GM23338 (cell line): ENCODE data around the gene SHROOM2. TPM values are rescaled to one million over a fixed set of nuclear protein-coding genes. Genes with fewer than 3 reads are reported as not detected.

Source experiments
- ATAC-seq: fragments of 200-7000 bp; cut with Tn5 transposase; 3 replicates; pipeline ENCODE4 v1.9.1; 2020
- DNase-seq: peaks from one replicate; pipeline ENCODE4 v3.0.0-alpha.2; 2015; ENCODE audit warnings: low spot score
- H2AFZ ChIP-seq: fragments of 200-600 bp; sonication (generic); 2 replicates; pipeline ENCODE4 v1.8.0; 2016; ENCODE audit warnings: antibody characterized with exemption, mild to moderate bottlenecking, moderate library complexity
- H3F3A ChIP-seq: fragments of 200-600 bp; sonication (generic); replicated peaks from 2 replicates; pipeline ENCODE4 v1.8.0; 2017; ENCODE audit warnings: antibody characterized with exemption, mixed run types, low read depth
- H3K27ac ChIP-seq: fragments of 200-600 bp; sonication (generic); 2 replicates; pipeline ENCODE4 v1.6.1; 2016; ENCODE audit warnings: low read depth
- H3K27me3 ChIP-seq: fragments of 200-600 bp; sonication (generic); 2 replicates; pipeline ENCODE4 v1.8.0; 2016; ENCODE audit warnings: mild to moderate bottlenecking, mixed run types, moderate library complexity; ENCODE audit not compliant: insufficient read depth
- H3K36me3 ChIP-seq: fragments of 200-600 bp; sonication (generic); 2 replicates; pipeline ENCODE4 v1.8.0; 2016; ENCODE audit warnings: mild to moderate bottlenecking; ENCODE audit not compliant: insufficient read depth
- H3K4me1 ChIP-seq: fragments of 200-600 bp; sonication (generic); 2 replicates; pipeline ENCODE4 v1.8.0; 2016; ENCODE audit warnings: mild to moderate bottlenecking, moderate library complexity; ENCODE audit not compliant: insufficient read depth
- H3K4me2 ChIP-seq: fragments of 200-600 bp; sonication (generic); 2 replicates; pipeline ENCODE4 v1.7.1; 2017; ENCODE audit warnings: mixed run types
- H3K4me3 ChIP-seq: fragments of 200-600 bp; sonication (generic); 2 replicates; pipeline ENCODE4 v1.6.1; 2016; ENCODE audit warnings: mixed run types
- H3K79me2 ChIP-seq: fragments of 200-600 bp; sonication (generic); replicated peaks from 2 replicates; pipeline ENCODE4 v1.8.0; 2017; ENCODE audit warnings: mild to moderate bottlenecking; ENCODE audit not compliant: insufficient read depth
- H3K9me2 ChIP-seq: fragments of 200-600 bp; sonication (generic); 2 replicates; pipeline ENCODE4 v1.8.0; 2017; ENCODE audit not compliant: insufficient read depth
- H4K20me1 ChIP-seq: fragments of 200-600 bp; sonication (generic); replicated peaks from 2 replicates; pipeline ENCODE4 v1.8.0; 2017; ENCODE audit warnings: mild to moderate bottlenecking; ENCODE audit not compliant: insufficient read depth
- H3K27ac Mint-ChIP-seq: 2 replicates; pipeline ENCODE4 v1.8.0; 2020; ENCODE audit warnings: inconsistent platforms, mild to moderate bottlenecking, moderate library complexity, mixed read lengths
- H3K27me3 Mint-ChIP-seq: 3 replicates; pipeline ENCODE4 v1.8.0; 2022; ENCODE audit warnings: low read depth, mild to moderate bottlenecking, moderate library complexity, mixed read lengths, inconsistent platforms; ENCODE audit not compliant: insufficient read depth, poor library complexity
- H3K36me3 Mint-ChIP-seq: 3 replicates; pipeline ENCODE4 v1.8.0; 2021; ENCODE audit warnings: low read depth, mild to moderate bottlenecking, inconsistent platforms, moderate library complexity, mixed read lengths
- H3K4me1 Mint-ChIP-seq: 3 replicates; pipeline ENCODE4 v1.8.0; 2020; ENCODE audit warnings: mild to moderate bottlenecking, inconsistent platforms, mixed read lengths
- H3K4me3 Mint-ChIP-seq: 3 replicates; pipeline ENCODE4 v1.8.0; 2021; ENCODE audit warnings: moderate library complexity, mild to moderate bottlenecking, inconsistent platforms, mixed read lengths
- H3K9me3 Mint-ChIP-seq: 3 replicates; pipeline ENCODE4 v1.8.0; 2020; ENCODE audit warnings: moderate library complexity, mild to moderate bottlenecking, inconsistent platforms, mixed read lengths
- CREB1 ChIP-seq: fragments of 250-450 bp; sonication (Bioruptor Pico); IDR thresholded peaks from 2 replicates; pipeline ENCODE4 v1.5.0; 2020; ENCODE audit warnings: low read depth, mild to moderate bottlenecking, moderate library complexity
- EZH2 ChIP-seq: fragments of 200-600 bp; sonication (generic); IDR thresholded peaks from one replicate; pipeline ENCODE4 v1.8.0; 2017; ENCODE audit warnings: antibody characterized with exemption, mild to moderate bottlenecking, low read depth; ENCODE audit not compliant: unreplicated experiment
- EZH2phosphoT487 ChIP-seq: fragments of 200-600 bp; sonication (generic); IDR thresholded peaks from one replicate; pipeline ENCODE4 v1.8.1; 2018; ENCODE audit warnings: antibody characterized with exemption; ENCODE audit not compliant: unreplicated experiment
- JUNB ChIP-seq: IDR thresholded peaks from one replicate; pipeline ENCODE4 v1.6.1; 2016; ENCODE audit warnings: antibody characterized with exemption; ENCODE audit not compliant: unreplicated experiment
- POLR2AphosphoS5 ChIP-seq: IDR thresholded peaks from 2 replicates; pipeline ENCODE4 v1.6.1; 2016; ENCODE audit warnings: antibody characterized with exemption, low read depth
- STAT1 ChIP-seq: IDR thresholded peaks from one replicate; pipeline ENCODE4 v1.6.1; 2016; ENCODE audit warnings: antibody characterized with exemption; ENCODE audit not compliant: unreplicated experiment
- ZNF114 ChIP-seq: fragments of 250-450 bp; sonication (Bioruptor Pico); IDR thresholded peaks from 2 replicates; pipeline ENCODE4 v1.5.0; 2020; ENCODE audit warnings: mild to moderate bottlenecking, moderate library complexity
- ZNF331 ChIP-seq: fragments of 250-450 bp; sonication (Bioruptor Pico); IDR thresholded peaks from 2 replicates; pipeline ENCODE4 v1.5.0; 2020; ENCODE audit warnings: low read depth, mild to moderate bottlenecking, moderate library complexity
- polyA plus RNA-seq: library from polyadenylated mRNA; unstranded; fragments of >200 nt; fragmentation: Nextera tagmentation; extraction: Ambion mirVana; gene quantifications from 2 replicates; pipeline ENCODE4 v1.2.1, GENCODE V29; 2016
- total RNA-seq: library from RNA; depleted of rRNA; stranded (reverse); fragments of >200 nt; shearing (Covaris generic); gene quantifications from 2 replicates; pipeline ENCODE4 v1.2.3, GENCODE V29; 2014
- TF ChIP-seq, protein P1 (sequence below): fragments of 250-450 bp; sonication (Bioruptor Pico); IDR thresholded peaks from 2 replicates; pipeline ENCODE4 v1.5.0; 2020; ENCODE audit warnings: mild to moderate bottlenecking, moderate library complexity
- TF ChIP-seq, protein P2 (sequence below): IDR thresholded peaks from one replicate; pipeline ENCODE4 v1.6.1; 2018; ENCODE audit warnings: antibody characterized with exemption; ENCODE audit not compliant: unreplicated experiment
- TF ChIP-seq, protein P3 (sequence below): IDR thresholded peaks from 2 replicates; pipeline ENCODE4 v1.6.1; 2016; ENCODE audit warnings: antibody characterized with exemption
- TF ChIP-seq, protein P4 (sequence below), 2 experiments: fragments of 200-600 bp in 1 of 2; sonication (generic) in 1 of 2; conservative IDR thresholded peaks; 2 replicates each; pipeline versions ENCODE4 v1.5.1 to v1.6.1; 2016 to 2017; ENCODE audit warnings: antibody characterized with exemption in 2 of 2, low read depth in 2 of 2, mild to moderate bottlenecking in 2 of 2, moderate library complexity in 1 of 2

SHROOM2 gene
- total and polyA plus RNA-seq, 2 experiments from 2014 or later, result 3.5 to 15.8 TPM

DNA sequence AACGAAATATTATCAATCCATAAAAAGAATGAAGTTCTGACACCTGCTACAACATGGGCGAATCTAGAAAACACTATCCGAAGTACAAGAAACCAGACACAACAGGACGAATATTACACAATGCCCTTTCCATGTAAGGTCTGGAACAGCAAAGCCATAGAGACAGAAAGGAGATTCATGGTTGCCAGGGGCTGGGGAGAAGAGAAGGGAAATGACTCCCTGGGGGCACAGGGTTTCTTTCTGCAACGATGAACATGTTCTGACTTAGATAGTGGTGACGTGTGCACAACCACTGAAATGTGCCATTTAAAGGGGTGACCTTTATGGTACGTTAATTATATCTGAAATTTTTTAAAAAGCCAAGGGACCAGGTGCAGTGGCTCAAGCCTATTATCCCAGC, 48.9 kb upstream of the SHROOM2 start:
- H3K27me3 Mint-ChIP-seq, result no peaks in the 10 kb centered on the region
- no peaks in the 10 kb centered on the region for H3K9me2 ChIP-seq
- H3K27ac ChIP-seq, result no peak overlapping the region
- H3K4me3 Mint-ChIP-seq, result no peak overlapping the region
- H3K4me1 Mint-ChIP-seq, result no peaks in the 10 kb centered on the region; the same call in 2 of the 3 replicates
- H4K20me1 ChIP-seq, result no peaks in the 10 kb centered on the region
- H3K4me2 ChIP-seq, result no peak overlapping the region
- no peaks in the 10 kb centered on the region for H3K27me3 ChIP-seq
- no peaks in the 10 kb centered on the region for H3K4me1 ChIP-seq
- no peak overlapping the region for H3K27ac Mint-ChIP-seq
- DNase-seq (no peak), ATAC-seq (no peak)
- no peaks in the 10 kb centered on the region for H3K79me2 ChIP-seq
- H3F3A ChIP-seq, result no peaks in the 10 kb centered on the region
- H3K36me3 ChIP-seq, result peaks cover 4% of the 10 kb centered on the region; the same call in 1 of the 2 replicates
- 0 out of 3 replicates have a peak, but pooled peaks cover 3% of the 10 kb centered on the region for H3K9me3 Mint-ChIP-seq
- no peak overlapping the region for H3K4me3 ChIP-seq
- no peak overlapping the region for H2AFZ ChIP-seq
- H3K36me3 Mint-ChIP-seq, result peaks cover 24% of the 10 kb centered on the region
- TF ChIP-seq EZH2phosphoT487 (no peak), CREB1 (no peak), POLR2AphosphoS5 (no peak), JUNB (no peak), ZNF114 (CRISPR knock-in tag) (no peak), EZH2 (no peak), STAT1 (no peak), ZNF331 (no peak)
- TF ChIP-seq, protein P1, sequence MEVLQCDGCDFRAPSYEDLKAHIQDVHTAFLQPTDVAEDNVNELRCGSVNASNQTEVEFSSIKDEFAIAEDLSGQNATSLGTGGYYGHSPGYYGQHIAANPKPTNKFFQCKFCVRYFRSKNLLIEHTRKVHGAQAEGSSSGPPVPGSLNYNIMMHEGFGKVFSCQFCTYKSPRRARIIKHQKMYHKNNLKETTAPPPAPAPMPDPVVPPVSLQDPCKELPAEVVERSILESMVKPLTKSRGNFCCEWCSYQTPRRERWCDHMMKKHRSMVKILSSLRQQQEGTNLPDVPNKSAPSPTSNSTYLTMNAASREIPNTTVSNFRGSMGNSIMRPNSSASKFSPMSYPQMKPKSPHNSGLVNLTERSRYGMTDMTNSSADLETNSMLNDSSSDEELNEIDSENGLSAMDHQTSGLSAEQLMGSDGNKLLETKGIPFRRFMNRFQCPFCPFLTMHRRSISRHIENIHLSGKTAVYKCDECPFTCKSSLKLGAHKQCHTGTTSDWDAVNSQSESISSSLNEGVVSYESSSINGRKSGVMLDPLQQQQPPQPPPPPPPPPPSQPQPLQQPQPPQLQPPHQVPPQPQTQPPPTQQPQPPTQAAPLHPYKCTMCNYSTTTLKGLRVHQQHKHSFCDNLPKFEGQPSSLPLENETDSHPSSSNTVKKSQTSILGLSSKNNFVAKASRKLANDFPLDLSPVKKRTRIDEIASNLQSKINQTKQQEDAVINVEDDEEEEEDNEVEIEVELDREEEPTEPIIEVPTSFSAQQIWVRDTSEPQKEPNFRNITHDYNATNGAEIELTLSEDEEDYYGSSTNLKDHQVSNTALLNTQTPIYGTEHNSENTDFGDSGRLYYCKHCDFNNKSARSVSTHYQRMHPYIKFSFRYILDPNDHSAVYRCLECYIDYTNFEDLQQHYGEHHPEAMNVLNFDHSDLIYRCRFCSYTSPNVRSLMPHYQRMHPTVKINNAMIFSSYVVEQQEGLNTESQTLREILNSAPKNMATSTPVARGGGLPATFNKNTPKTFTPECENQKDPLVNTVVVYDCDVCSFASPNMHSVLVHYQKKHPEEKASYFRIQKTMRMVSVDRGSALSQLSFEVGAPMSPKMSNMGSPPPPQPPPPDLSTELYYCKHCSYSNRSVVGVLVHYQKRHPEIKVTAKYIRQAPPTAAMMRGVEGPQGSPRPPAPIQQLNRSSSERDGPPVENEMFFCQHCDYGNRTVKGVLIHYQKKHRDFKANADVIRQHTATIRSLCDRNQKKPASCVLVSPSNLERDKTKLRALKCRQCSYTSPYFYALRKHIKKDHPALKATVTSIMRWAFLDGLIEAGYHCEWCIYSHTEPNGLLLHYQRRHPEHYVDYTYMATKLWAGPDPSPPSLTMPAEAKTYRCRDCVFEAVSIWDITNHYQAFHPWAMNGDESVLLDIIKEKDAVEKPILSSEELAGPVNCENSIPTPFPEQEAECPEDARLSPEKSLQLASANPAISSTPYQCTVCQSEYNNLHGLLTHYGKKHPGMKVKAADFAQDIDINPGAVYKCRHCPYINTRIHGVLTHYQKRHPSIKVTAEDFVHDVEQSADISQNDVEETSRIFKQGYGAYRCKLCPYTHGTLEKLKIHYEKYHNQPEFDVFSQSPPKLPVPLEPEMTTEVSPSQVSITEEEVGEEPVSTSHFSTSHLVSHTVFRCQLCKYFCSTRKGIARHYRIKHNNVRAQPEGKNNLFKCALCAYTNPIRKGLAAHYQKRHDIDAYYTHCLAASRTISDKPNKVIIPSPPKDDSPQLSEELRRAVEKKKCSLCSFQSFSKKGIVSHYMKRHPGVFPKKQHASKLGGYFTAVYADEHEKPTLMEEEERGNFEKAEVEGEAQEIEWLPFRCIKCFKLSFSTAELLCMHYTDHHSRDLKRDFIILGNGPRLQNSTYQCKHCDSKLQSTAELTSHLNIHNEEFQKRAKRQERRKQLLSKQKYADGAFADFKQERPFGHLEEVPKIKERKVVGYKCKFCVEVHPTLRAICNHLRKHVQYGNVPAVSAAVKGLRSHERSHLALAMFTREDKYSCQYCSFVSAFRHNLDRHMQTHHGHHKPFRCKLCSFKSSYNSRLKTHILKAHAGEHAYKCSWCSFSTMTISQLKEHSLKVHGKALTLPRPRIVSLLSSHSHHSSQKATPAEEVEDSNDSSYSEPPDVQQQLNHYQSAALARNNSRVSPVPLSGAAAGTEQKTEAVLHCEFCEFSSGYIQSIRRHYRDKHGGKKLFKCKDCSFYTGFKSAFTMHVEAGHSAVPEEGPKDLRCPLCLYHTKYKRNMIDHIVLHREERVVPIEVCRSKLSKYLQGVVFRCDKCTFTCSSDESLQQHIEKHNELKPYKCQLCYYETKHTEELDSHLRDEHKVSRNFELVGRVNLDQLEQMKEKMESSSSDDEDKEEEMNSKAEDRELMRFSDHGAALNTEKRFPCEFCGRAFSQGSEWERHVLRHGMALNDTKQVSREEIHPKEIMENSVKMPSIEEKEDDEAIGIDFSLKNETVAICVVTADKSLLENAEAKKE (CRISPR knock-in tag), result no peak
- TF ChIP-seq, protein P2, sequence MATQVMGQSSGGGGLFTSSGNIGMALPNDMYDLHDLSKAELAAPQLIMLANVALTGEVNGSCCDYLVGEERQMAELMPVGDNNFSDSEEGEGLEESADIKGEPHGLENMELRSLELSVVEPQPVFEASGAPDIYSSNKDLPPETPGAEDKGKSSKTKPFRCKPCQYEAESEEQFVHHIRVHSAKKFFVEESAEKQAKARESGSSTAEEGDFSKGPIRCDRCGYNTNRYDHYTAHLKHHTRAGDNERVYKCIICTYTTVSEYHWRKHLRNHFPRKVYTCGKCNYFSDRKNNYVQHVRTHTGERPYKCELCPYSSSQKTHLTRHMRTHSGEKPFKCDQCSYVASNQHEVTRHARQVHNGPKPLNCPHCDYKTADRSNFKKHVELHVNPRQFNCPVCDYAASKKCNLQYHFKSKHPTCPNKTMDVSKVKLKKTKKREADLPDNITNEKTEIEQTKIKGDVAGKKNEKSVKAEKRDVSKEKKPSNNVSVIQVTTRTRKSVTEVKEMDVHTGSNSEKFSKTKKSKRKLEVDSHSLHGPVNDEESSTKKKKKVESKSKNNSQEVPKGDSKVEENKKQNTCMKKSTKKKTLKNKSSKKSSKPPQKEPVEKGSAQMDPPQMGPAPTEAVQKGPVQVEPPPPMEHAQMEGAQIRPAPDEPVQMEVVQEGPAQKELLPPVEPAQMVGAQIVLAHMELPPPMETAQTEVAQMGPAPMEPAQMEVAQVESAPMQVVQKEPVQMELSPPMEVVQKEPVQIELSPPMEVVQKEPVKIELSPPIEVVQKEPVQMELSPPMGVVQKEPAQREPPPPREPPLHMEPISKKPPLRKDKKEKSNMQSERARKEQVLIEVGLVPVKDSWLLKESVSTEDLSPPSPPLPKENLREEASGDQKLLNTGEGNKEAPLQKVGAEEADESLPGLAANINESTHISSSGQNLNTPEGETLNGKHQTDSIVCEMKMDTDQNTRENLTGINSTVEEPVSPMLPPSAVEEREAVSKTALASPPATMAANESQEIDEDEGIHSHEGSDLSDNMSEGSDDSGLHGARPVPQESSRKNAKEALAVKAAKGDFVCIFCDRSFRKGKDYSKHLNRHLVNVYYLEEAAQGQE, result no peak
- TF ChIP-seq, protein P3, sequence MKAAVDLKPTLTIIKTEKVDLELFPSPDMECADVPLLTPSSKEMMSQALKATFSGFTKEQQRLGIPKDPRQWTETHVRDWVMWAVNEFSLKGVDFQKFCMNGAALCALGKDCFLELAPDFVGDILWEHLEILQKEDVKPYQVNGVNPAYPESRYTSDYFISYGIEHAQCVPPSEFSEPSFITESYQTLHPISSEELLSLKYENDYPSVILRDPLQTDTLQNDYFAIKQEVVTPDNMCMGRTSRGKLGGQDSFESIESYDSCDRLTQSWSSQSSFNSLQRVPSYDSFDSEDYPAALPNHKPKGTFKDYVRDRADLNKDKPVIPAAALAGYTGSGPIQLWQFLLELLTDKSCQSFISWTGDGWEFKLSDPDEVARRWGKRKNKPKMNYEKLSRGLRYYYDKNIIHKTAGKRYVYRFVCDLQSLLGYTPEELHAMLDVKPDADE, result no peak
- TF ChIP-seq, protein P4, sequence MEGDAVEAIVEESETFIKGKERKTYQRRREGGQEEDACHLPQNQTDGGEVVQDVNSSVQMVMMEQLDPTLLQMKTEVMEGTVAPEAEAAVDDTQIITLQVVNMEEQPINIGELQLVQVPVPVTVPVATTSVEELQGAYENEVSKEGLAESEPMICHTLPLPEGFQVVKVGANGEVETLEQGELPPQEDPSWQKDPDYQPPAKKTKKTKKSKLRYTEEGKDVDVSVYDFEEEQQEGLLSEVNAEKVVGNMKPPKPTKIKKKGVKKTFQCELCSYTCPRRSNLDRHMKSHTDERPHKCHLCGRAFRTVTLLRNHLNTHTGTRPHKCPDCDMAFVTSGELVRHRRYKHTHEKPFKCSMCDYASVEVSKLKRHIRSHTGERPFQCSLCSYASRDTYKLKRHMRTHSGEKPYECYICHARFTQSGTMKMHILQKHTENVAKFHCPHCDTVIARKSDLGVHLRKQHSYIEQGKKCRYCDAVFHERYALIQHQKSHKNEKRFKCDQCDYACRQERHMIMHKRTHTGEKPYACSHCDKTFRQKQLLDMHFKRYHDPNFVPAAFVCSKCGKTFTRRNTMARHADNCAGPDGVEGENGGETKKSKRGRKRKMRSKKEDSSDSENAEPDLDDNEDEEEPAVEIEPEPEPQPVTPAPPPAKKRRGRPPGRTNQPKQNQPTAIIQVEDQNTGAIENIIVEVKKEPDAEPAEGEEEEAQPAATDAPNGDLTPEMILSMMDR (conservative IDR thresholded peaks at IDR 0.05; ENCODE audit: low read depth in 2 of 2), result no peak
